Rectal smooth muscle tissue (tissue), 1 donor: Measurements from ENCODE around the gene SCD.

ENCODE experiments used
- H3K27ac ChIP-seq: one replicate; pipeline ENCODE4 v1.7.0; 2013; ENCODE audit warnings: low read depth, low read length, inconsistent platforms
- H3K27me3 ChIP-seq: one replicate; pipeline ENCODE4 v1.7.0; 2013; ENCODE audit warnings: low read length; ENCODE audit not compliant: control insufficient read depth, insufficient read depth
- H3K36me3 ChIP-seq: one replicate; pipeline ENCODE4 v1.7.0; 2013; ENCODE audit warnings: low read length; ENCODE audit not compliant: control insufficient read depth, insufficient read depth
- H3K4me1 ChIP-seq: one replicate; pipeline ENCODE4 v1.7.0; 2013; ENCODE audit warnings: low read length; ENCODE audit not compliant: control insufficient read depth, insufficient read depth
- H3K4me3 ChIP-seq: one replicate; pipeline ENCODE4 v1.7.0; 2013; ENCODE audit warnings: low read length
- H3K9ac ChIP-seq: one replicate; pipeline ENCODE4 v1.7.0; 2013; ENCODE audit warnings: low read length

The SCD gene

DNA sequence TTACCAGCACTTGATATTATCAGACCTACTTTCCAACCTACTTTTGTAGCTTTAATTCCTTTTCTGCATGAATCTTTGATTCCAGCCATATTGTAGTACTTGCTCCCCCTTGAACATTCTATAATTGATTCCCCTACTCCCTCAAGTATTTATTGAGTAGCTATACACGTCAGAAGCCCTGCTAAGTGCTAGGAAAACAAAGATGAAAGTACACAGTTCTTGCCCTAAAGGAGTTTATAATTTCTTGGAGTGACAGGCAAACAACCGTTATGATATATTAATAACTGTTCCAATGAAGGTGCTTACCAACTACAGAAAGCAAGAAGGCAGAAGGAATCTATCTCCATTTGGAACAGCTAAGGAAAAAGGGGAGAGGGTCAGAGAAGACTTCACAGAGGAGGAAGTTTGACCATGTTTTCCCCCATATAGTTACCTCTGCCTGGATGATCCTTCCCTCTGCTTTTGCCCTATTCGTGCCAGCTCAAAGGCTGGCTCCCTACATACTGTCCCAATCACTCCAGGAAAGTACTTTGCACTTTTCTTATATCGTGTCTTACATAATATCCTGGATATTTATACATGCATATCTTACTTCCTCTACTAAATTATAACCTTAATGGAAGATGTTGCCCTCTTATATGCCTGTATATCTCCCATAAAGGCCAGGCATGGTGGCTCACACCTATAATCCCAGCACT lies 54.7 kb downstream of the SCD start:
- Histone ChIP-seq H3K4me3 (no peak overlapping the region), H3K27ac (no peak overlapping the region), H3K36me3 (no peaks in the 10 kb centered on the region), H3K9ac (no peak overlapping the region), H3K27me3 (no peaks in the 10 kb centered on the region), H3K4me1 (no peaks in the 10 kb centered on the region)

GRCh38 chr10:100403734-100404133 lies 56.7 kb downstream of the SCD start:
- no peak overlapping the region for H3K9ac ChIP-seq
- H3K4me3 ChIP-seq, result no peak overlapping the region
- no peaks in the 10 kb centered on the region for H3K4me1 ChIP-seq
- H3K27me3 ChIP-seq, result no peaks in the 10 kb centered on the region
- no peaks in the 10 kb centered on the region for H3K36me3 ChIP-seq
- no peak overlapping the region for H3K27ac ChIP-seq

DNA sequence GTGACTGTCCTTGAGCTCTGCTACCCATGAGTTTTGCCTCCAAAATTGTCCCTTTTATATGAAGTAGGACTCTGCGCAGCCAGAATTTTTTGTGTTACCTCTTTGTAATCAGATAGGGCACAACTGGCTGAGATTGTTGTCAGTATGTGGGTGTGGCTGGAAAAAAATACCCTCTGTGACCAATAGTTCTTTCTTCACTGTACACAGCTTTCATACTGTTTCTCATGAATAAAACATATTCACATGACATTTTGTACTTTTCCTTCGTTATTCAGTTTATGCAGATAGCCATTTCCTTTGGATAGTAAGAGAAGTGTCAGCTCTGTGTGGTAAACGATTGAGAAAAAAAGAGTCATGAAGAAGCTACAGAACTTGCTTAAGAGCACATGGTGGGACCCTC lies 66.1 kb downstream of the SCD start:
- Histone ChIP-seq H3K4me3 (no peak overlapping the region), H3K4me1 (no peaks in the 10 kb centered on the region), H3K27me3 (no peaks in the 10 kb centered on the region), H3K36me3 (no peaks in the 10 kb centered on the region), H3K27ac (no peak overlapping the region), H3K9ac (no peak overlapping the region)
